ENCODE results near the gene ACTR3. TPM values are rescaled to one million over a fixed set of nuclear protein-coding genes. Genes with fewer than 3 reads are reported as not detected.

ACTR3 gene
- polyA plus RNA-seq, 10 donors: 101 to 142 (median 110) TPM

GRCh38 chr2:113963965-113964364 lies 74.1 kb downstream of the ACTR3 start:
- DNase-seq: no peak

- no peak for DNase-seq
Measured at GRCh38 chr2:113964436-113964835, 74.5 kb downstream of the ACTR3 start.

- DNase-seq: no peak
Measured at GRCh38 chr2:113965228-113965627, 75.3 kb downstream of the ACTR3 start.

- peak in 1 of 3 donors; percentile 22 for DNase-seq
Measured at GRCh38 chr2:113965644-113966043, 75.8 kb downstream of the ACTR3 start.

- DNase-seq: no peak
Measured at GRCh38 chr2:113966171-113966570, 76.3 kb downstream of the ACTR3 start.

DNA sequence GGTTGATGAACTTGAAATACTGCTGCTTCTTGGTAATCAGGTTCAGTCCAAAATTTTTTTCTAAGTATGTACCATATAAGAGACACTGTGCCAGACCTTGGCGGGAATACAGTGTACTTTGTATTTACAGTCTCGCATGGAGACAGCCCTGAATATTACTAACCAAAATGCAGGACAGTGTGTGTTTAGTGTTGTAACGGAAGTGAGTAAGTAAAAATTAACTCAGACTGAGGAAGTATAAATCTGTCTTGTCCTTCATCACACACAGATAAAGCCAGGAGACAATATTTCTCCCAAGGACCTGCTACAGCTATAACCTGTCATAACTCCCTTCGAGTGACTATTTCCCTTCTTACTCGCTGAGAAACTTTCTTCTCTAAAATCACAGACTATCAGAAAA lies 76.9 kb downstream of the ACTR3 start:
- DNase-seq: peak in 1 of 3 donors; percentile 11

GRCh38 chr2:113967272-113967671 lies 77.4 kb downstream of the ACTR3 start:
- DNase-seq: no peak

DNA sequence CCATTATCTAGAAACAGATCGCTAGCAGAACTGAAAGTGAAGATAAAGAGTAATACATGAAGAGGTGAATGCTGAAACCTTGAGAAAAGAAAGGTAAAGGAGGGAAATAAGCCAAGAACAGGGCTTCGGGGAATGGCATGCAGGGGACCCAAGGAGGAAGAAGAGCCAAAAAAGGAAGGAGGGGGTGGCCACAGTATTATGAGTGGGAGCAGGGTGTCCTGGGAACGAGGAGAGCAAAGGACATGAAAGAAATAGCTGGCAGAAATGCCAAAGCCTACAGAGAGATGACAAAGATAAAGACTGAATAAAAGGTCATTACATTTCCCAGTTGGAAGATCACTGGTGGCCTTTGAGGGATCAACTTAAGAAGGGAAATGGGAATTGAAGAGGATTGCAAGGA lies 82.9 kb downstream of the ACTR3 start:
- no peak for DNase-seq

GRCh38 chr2:113973810-113974209 lies 83.9 kb downstream of the ACTR3 start:
- no peak for DNase-seq

GRCh38 chr2:113974727-113975126 lies 84.8 kb downstream of the ACTR3 start:
- no peak for DNase-seq

GRCh38 chr2:113976277-113976928 lies 86.5 kb downstream of the ACTR3 start:
- no peak for DNase-seq

- DNase-seq: no peak
Measured at GRCh38 chr2:113977060-113977659, 87.3 kb downstream of the ACTR3 start.

DNA sequence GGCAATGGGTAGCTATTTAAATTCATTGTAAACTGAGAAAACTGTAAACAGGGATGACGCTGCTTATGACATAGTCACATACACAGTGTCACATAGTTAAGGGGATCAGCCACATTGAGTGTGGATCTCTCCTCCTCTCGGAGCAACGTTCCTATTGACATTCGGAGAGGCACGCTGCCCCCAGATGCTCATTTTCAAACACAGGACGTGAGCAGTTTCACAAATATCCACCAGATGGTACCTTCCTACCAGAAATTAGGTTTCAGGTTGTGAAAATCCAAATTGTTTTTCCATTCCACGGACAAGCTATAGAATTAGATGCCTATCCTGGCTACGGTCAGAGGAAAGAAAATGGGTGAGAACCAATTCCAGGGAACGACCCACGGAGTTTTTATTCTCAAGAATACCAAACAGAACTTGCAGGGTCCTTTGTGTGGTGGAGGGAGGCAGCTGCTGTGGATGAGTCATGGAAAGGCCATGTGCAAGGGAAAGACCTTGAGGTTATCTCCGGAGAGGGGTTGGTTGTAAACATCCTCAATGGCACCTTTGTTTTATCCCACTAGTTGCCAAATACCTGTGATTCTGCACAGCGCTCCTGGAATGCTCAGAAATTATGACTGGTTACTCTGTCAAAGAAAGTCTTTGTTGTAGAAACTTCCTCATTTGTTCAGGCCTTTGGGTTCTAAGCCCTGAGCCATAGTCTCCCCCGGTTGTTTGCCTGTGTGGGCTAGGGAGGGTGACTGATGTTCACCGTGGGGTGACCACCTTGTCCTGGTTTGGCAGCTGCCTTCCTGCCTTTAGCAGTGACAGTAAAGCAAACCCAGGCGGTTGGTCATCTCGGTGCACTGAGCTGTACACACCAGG lies 88.0 kb downstream of the ACTR3 start:
- DNase-seq: peak; percentile 16 to 72 (median 42)

GRCh38 chr2:113978524-113979190 lies 88.8 kb downstream of the ACTR3 start:
- no peak for DNase-seq

GRCh38 chr2:113979191-113980128 lies 89.6 kb downstream of the ACTR3 start:
- no peak for DNase-seq

DNA sequence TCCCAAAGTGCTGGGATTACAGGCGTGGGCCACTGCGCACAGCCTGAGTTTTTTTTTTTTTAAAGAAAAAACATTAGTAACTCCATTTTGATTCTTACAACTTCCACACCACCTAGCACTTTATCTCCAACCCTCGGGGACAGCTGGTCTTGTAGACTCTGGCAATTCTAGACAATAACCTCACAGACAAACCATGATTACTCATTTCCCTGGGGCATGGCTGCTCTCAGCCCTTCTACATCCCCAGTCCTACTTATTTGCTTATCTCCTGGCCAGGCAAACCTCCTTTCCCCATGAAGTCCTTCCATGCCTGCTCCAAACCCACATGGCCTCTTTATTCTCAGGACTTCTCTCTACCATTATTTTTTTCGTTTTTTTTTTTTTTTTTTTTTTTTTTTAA lies 91.1 kb downstream of the ACTR3 start:
- DNase-seq: peak in 2 of 3 donors; percentile 20 to 24

GRCh38 chr2:113981404-113982134 lies 91.7 kb downstream of the ACTR3 start:
- peak in 1 of 3 donors; percentile 24 for DNase-seq

- DNase-seq: no peak
Measured at GRCh38 chr2:113985554-113986397, 95.9 kb downstream of the ACTR3 start.

GRCh38 chr2:113986762-113987290 lies 96.9 kb downstream of the ACTR3 start:
- no peak for DNase-seq
